HL-60 (cell line): ENCODE data around the gene UIMC1.

ENCODE experiments used
- CTCF ChIP-seq: IDR thresholded peaks from one replicate; pipeline ENCODE4 v1.5.1; 2011; ENCODE audit warnings: low read length, control low read depth, inconsistent platforms; ENCODE audit not compliant: insufficient read depth
- GABPA ChIP-seq: IDR thresholded peaks from 2 replicates; pipeline ENCODE4 v1.6.1; 2012; ENCODE audit warnings: low read depth
- SPI1 ChIP-seq: IDR thresholded peaks from 2 replicates; pipeline ENCODE4 v1.6.1; 2012; ENCODE audit warnings: low read depth, mild to moderate bottlenecking, borderline replicate concordance

- no peak for TF ChIP-seq CTCF
- peak; percentile 35; the same call in 1 of the 2 replicates for TF ChIP-seq SPI1
- TF ChIP-seq GABPA: no peak
These were observed 124.0 kb downstream of the UIMC1 start for GRCh38 chr5:176882567-176882903.
